T-helper 2 cell treated with Interferon-gamma antibody and Interleukin-4, amounts not matched to agents 5 μg/mL and 100 μg/mL, for 36 hours (primary cell): ENCODE results near the gene MTHFD1L.

Experiments
- DNase-seq: peaks from one replicate; pipeline ENCODE4 v3.0.0; 2021; ENCODE audit warnings: low spot score
- H3K27ac Mint-ChIP-seq: one replicate; pipeline ENCODE4 v1.8.0; 2021; ENCODE audit warnings: mild to moderate bottlenecking, mixed read lengths
- H3K27me3 Mint-ChIP-seq: one replicate; pipeline ENCODE4 v1.8.0; 2021; ENCODE audit warnings: low read depth, mixed read lengths
- H3K36me3 Mint-ChIP-seq: one replicate; pipeline ENCODE4 v1.8.0; 2021; ENCODE audit warnings: low read depth, mixed read lengths
- H3K4me1 Mint-ChIP-seq: one replicate; pipeline ENCODE4 v1.8.0; 2021; ENCODE audit warnings: low read depth, mixed read lengths
- H3K4me3 Mint-ChIP-seq: one replicate; pipeline ENCODE4 v1.8.0; 2022; ENCODE audit warnings: mild to moderate bottlenecking, moderate library complexity, mixed read lengths
- H3K9me3 Mint-ChIP-seq: one replicate; pipeline ENCODE4 v1.8.0; 2021; ENCODE audit warnings: mixed read lengths

MTHFD1L gene

GRCh38 chr6:150898399-150899170 lies 33.1 kb downstream of the MTHFD1L start:
- Mint-ChIP-seq H3K36me3 (peaks cover 17% of the 10 kb centered on the region), H3K9me3 (no peaks in the 10 kb centered on the region), H3K27ac (no peak overlapping the region), H3K4me1 (peaks cover 23% of the 10 kb centered on the region), H3K4me3 (no peak overlapping the region), H3K27me3 (no peaks in the 10 kb centered on the region)
- no peak for DNase-seq

GRCh38 chr6:150899231-150899630 lies 33.7 kb downstream of the MTHFD1L start:
- Mint-ChIP-seq H3K36me3 (peaks cover 17% of the 10 kb centered on the region), H3K4me3 (no peak overlapping the region), H3K9me3 (no peaks in the 10 kb centered on the region), H3K4me1 (peaks cover 23% of the 10 kb centered on the region), H3K27me3 (no peaks in the 10 kb centered on the region), H3K27ac (no peak overlapping the region)
- DNase-seq, result no peak

GRCh38 chr6:150900049-150900448 lies 34.5 kb downstream of the MTHFD1L start:
- Mint-ChIP-seq H3K9me3 (no peaks in the 10 kb centered on the region), H3K27ac (no peak overlapping the region), H3K4me1 (peaks cover 17% of the 10 kb centered on the region), H3K36me3 (peaks cover 17% of the 10 kb centered on the region), H3K4me3 (no peak overlapping the region), H3K27me3 (no peaks in the 10 kb centered on the region)
- DNase-seq, result no peak

- Mint-ChIP-seq H3K9me3 (no peaks in the 10 kb centered on the region), H3K36me3 (peaks cover 21% of the 10 kb centered on the region), H3K4me1 (peaks cover 4% of the 10 kb centered on the region), H3K27me3 (no peaks in the 10 kb centered on the region), H3K27ac (no peak overlapping the region), H3K4me3 (no peak overlapping the region)
- DNase-seq, result no peak
These were observed 36.8 kb downstream of the MTHFD1L start for GRCh38 chr6:150902142-150902776.

GRCh38 chr6:150905769-150906168 lies 40.3 kb downstream of the MTHFD1L start:
- H3K27me3 Mint-ChIP-seq, result no peaks in the 10 kb centered on the region
- DNase-seq, result no peak
- H3K4me3 Mint-ChIP-seq, result no peak overlapping the region
- peaks cover 25% of the 10 kb centered on the region for H3K36me3 Mint-ChIP-seq
- no peaks in the 10 kb centered on the region for H3K4me1 Mint-ChIP-seq
- H3K27ac Mint-ChIP-seq, result no peak overlapping the region
- H3K9me3 Mint-ChIP-seq, result no peaks in the 10 kb centered on the region

- peaks cover 30% of the 10 kb centered on the region for H3K36me3 Mint-ChIP-seq
- DNase-seq, result no peak
- H3K4me3 Mint-ChIP-seq, result no peak overlapping the region
- no peaks in the 10 kb centered on the region for H3K9me3 Mint-ChIP-seq
- no peaks in the 10 kb centered on the region for H3K27me3 Mint-ChIP-seq
- no peak overlapping the region for H3K27ac Mint-ChIP-seq
- no peaks in the 10 kb centered on the region for H3K4me1 Mint-ChIP-seq
These were observed 41.3 kb downstream of the MTHFD1L start for GRCh38 chr6:150906641-150907326.

GRCh38 chr6:150907383-150907782 lies 41.9 kb downstream of the MTHFD1L start:
- H3K36me3 Mint-ChIP-seq, result peaks cover 33% of the 10 kb centered on the region

GRCh38 chr6:150908901-150909300 lies 43.4 kb downstream of the MTHFD1L start:
- H3K4me1 Mint-ChIP-seq, result no peaks in the 10 kb centered on the region
- no peaks in the 10 kb centered on the region for H3K9me3 Mint-ChIP-seq
- no peaks in the 10 kb centered on the region for H3K27me3 Mint-ChIP-seq
- no peak for DNase-seq
- no peak overlapping the region for H3K27ac Mint-ChIP-seq
- no peak overlapping the region for H3K4me3 Mint-ChIP-seq
- H3K36me3 Mint-ChIP-seq, result peaks cover 36% of the 10 kb centered on the region

More at GRCh38 chr6:150907383-150907782, 41.9 kb downstream of the MTHFD1L start:
- no peak for DNase-seq
- H3K27me3 Mint-ChIP-seq, result no peaks in the 10 kb centered on the region
- no peak overlapping the region for H3K4me3 Mint-ChIP-seq
- no peak overlapping the region for H3K27ac Mint-ChIP-seq
- H3K9me3 Mint-ChIP-seq, result no peaks in the 10 kb centered on the region
- no peaks in the 10 kb centered on the region for H3K4me1 Mint-ChIP-seq

- H3K27me3 Mint-ChIP-seq, result no peaks in the 10 kb centered on the region
- no peak overlapping the region for H3K27ac Mint-ChIP-seq
- H3K9me3 Mint-ChIP-seq, result no peaks in the 10 kb centered on the region
- H3K36me3 Mint-ChIP-seq, result peaks cover 34% of the 10 kb centered on the region
- no peak overlapping the region for H3K4me3 Mint-ChIP-seq
- DNase-seq, result no peak
- H3K4me1 Mint-ChIP-seq, result no peaks in the 10 kb centered on the region
These were observed 45.1 kb downstream of the MTHFD1L start for GRCh38 chr6:150910561-150910960.

- H3K27me3 Mint-ChIP-seq, result no peaks in the 10 kb centered on the region
- H3K4me3 Mint-ChIP-seq, result no peak overlapping the region
- DNase-seq, result no peak
- peaks cover 28% of the 10 kb centered on the region for H3K36me3 Mint-ChIP-seq
- no peaks in the 10 kb centered on the region for H3K9me3 Mint-ChIP-seq
- H3K4me1 Mint-ChIP-seq, result no peaks in the 10 kb centered on the region
- no peak overlapping the region for H3K27ac Mint-ChIP-seq
These were observed 48.9 kb downstream of the MTHFD1L start for GRCh38 chr6:150914372-150914771.

GRCh38 chr6:150915131-150915879 lies 49.8 kb downstream of the MTHFD1L start:
- Mint-ChIP-seq H3K9me3 (no peaks in the 10 kb centered on the region), H3K27me3 (no peaks in the 10 kb centered on the region), H3K4me3 (no peak overlapping the region), H3K36me3 (peaks cover 27% of the 10 kb centered on the region), H3K4me1 (no peaks in the 10 kb centered on the region), H3K27ac (no peak overlapping the region)
- DNase-seq, result no peak

GRCh38 chr6:150915880-150916265 lies 50.4 kb downstream of the MTHFD1L start:
- no peak overlapping the region for H3K27ac Mint-ChIP-seq
- H3K36me3 Mint-ChIP-seq, result peaks cover 23% of the 10 kb centered on the region
- no peak for DNase-seq
- H3K9me3 Mint-ChIP-seq, result no peaks in the 10 kb centered on the region
- H3K4me1 Mint-ChIP-seq, result no peaks in the 10 kb centered on the region
- no peak overlapping the region for H3K4me3 Mint-ChIP-seq
- no peaks in the 10 kb centered on the region for H3K27me3 Mint-ChIP-seq

GRCh38 chr6:150919938-150920337 lies 54.4 kb downstream of the MTHFD1L start:
- DNase-seq, result no peak
- no peaks in the 10 kb centered on the region for H3K4me1 Mint-ChIP-seq
- H3K27me3 Mint-ChIP-seq, result no peaks in the 10 kb centered on the region
- no peaks in the 10 kb centered on the region for H3K9me3 Mint-ChIP-seq
- H3K4me3 Mint-ChIP-seq, result no peak overlapping the region
- H3K27ac Mint-ChIP-seq, result no peak overlapping the region
- peaks cover 27% of the 10 kb centered on the region for H3K36me3 Mint-ChIP-seq

- Mint-ChIP-seq H3K4me1 (no peaks in the 10 kb centered on the region), H3K4me3 (no peak overlapping the region), H3K9me3 (no peaks in the 10 kb centered on the region), H3K27ac (no peak overlapping the region), H3K36me3 (peaks cover 28% of the 10 kb centered on the region), H3K27me3 (no peaks in the 10 kb centered on the region)
- DNase-seq, result no peak
These were observed 56.6 kb downstream of the MTHFD1L start for GRCh38 chr6:150922137-150922536.
